A549 (cell line): ENCODE data around the gene DCLK1.

Source experiments
- CHD2 ChIP-seq: fragments of 150-350 bp; IDR thresholded peaks from 2 replicates; pipeline ENCODE4 v1.6.1; 2014; ENCODE audit warnings: low read length; ENCODE audit not compliant: partially characterized antibody
- CTCF ChIP-seq: fragments of >200 bp; sonication (Bioruptor Twin); formaldehyde crosslinking; IDR thresholded peaks from 3 replicates; pipeline ENCODE4 v1.5.1; 2016
- EP300 ChIP-seq, 2 experiments: fragments of >200 bp; sonication (Bioruptor Twin); formaldehyde crosslinking; IDR thresholded peaks; 2 replicates in 1 of 2; 3 replicates in 1 of 2; pipeline ENCODE4 v1.6.1; 2016 to 2017
- HDAC2 ChIP-seq: fragments of 200-600 bp; sonication (generic); IDR thresholded peaks from 2 replicates; pipeline ENCODE4 v1.6.1; 2016
- JUNB ChIP-seq: fragments of >200 bp; sonication (Bioruptor Twin); formaldehyde crosslinking; IDR thresholded peaks from 2 replicates; pipeline ENCODE4 v1.6.1; 2016
- MAZ ChIP-seq: fragments of 150-350 bp; IDR thresholded peaks from 2 replicates; pipeline ENCODE4 v1.6.1; 2014; ENCODE audit warnings: antibody characterized with exemption, low read depth, low read length, borderline replicate concordance
- POLR2A ChIP-seq: IDR thresholded peaks from 2 replicates; pipeline ENCODE4 v1.6.1; 2012; ENCODE audit warnings: mild to moderate bottlenecking, low read length
- RFX5 ChIP-seq: fragments of 450-650 bp; IDR thresholded peaks from 2 replicates; pipeline ENCODE4 v1.7.1; 2014; ENCODE audit warnings: antibody characterized with exemption, mild to moderate bottlenecking, moderate library complexity

- TF ChIP-seq MAZ = no peak
- no peak for TF ChIP-seq CTCF
- no peak for TF ChIP-seq EP300 (IDR thresholded peaks at IDR 0.05)
- TF ChIP-seq HDAC2 = no peak
- no peak for TF ChIP-seq JUNB
- no peak for TF ChIP-seq CHD2
- no peak for TF ChIP-seq RFX5
- TF ChIP-seq POLR2A = no peak
Observed at GRCh38 chr13:35941374-35941773, 189.8 kb downstream of the DCLK1 start.
